GM13976 (cell line): ENCODE measurements around the gene COL4A1.

Experiments
- DNase-seq: peaks from one replicate; pipeline ENCODE4 v3.0.0; 2012; ENCODE audit warnings: low spot score
- CTCF ChIP-seq: IDR thresholded peaks from 2 replicates; pipeline ENCODE4 v1.5.1; 2012; ENCODE audit warnings: borderline replicate concordance, mild to moderate bottlenecking; ENCODE audit not compliant: insufficient read depth; ENCODE audit errors: extremely low read depth, missing control alignments, control extremely low read depth
- in situ Hi-C: fragments of 300-500 bp; cut with MboI; formaldehyde crosslinking; loops from one replicate; pipeline ENCODE4 v1.12.0; 2022; ENCODE audit warnings: low sequenced_read_pairs, mixed read lengths, inconsistent platforms; ENCODE audit not compliant: unreplicated experiment

COL4A1 gene

GRCh38 chr13:110319774-110320509 lies 13.0 kb upstream of the COL4A1 start:
- TF ChIP-seq CTCF: no peak
- in situ Hi-C loops: no loop called here
- DNase-seq: no peak

GRCh38 chr13:110319397-110319773 lies 12.4 kb upstream of the COL4A1 start:
- in situ Hi-C loops: no loop called here
- no peak for TF ChIP-seq CTCF
- DNase-seq: no peak

DNA sequence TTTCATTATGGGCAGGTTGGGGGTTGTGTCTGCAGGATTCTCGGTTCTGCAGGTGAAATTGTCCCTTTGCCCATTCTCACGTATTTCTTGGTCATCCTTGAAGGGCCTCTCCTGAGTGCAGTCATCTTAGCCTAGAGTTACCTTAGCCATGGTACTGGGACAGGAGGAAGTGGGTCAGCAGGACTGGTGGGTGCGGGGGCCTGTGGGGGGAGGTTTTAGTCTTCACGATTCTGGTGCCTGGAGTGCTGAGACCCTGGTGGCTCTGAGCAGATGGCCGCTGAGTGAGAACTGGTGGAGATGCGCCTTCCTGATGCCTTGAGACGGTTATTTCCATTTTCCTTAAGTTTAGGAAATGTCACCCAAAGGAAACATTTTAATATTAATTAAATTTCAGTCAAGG lies 12.0 kb upstream of the COL4A1 start:
- no peak for TF ChIP-seq CTCF
- in situ Hi-C loops: no loop called here
- DNase-seq: no peak

GRCh38 chr13:110317496-110318195 lies 10.7 kb upstream of the COL4A1 start:
- no peak for DNase-seq
- no peak for TF ChIP-seq CTCF
- in situ Hi-C loops: no loop called here

DNA sequence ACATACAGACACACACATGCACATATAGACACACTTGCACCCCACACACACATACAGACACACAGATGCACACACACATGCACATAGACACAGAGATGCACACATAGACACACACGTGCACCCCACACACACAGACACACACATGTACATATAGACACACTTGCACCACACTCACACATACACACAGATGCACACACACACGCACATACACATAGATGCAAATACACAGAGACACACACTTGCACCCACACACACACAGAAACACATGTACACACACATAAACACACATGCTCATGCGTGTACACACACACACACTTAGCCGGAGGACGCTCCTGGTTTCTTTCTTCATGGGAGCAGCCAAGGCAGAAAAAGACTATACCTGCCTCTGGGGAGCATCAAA lies 10.1 kb upstream of the COL4A1 start:
- in situ Hi-C loops: no loop called here
- DNase-seq: no peak
- no peak for TF ChIP-seq CTCF

DNA sequence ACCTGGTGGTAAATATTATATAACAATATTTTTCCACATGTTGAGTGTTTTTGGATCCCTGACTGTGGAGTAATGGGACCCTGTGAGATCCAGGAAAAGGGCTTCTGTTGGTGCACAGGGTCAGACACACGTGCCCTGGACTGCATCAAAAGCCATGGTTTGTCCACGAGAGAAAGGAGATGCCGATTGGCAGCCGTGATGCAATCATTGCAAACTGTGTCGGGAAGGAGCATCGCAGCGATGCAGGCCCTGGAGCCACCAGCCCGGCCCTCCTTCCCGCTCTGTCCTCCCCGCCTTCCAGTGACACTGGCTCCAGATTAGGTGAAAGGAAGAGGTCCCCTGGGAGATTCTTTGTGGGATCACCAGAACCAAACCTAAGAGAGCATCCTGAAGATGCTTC lies 9.2 kb upstream of the COL4A1 start:
- in situ Hi-C loops: no loop called here
- TF ChIP-seq CTCF: no peak
- no peak for DNase-seq
